Cardiac muscle cell (in vitro differentiated cells and primary cell): Measurements from ENCODE around the gene ABCA4. TPM values are rescaled to one million over a fixed set of nuclear protein-coding genes. Genes with fewer than 3 reads are reported as not detected.
A peak's percentile ranks its signal among the peaks of the same experiment; 100 is the strongest.

Experiments used
- DNase-seq, 2 donors: peaks; one replicate each; pipeline versions ENCODE4 v3.0.0 to v3.0.0-alpha.2; 2010 to 2017; ENCODE audit warnings: low read depth in 1 of 2, low spot score in 1 of 2
- H3K27ac ChIP-seq: fragments of 200-600 bp; sonication (generic); 2 replicates; pipeline ENCODE4 v1.5.1; 2016
- H3K27me3 ChIP-seq: fragments of 200-600 bp; sonication (generic); 2 replicates; pipeline ENCODE4 v1.6.0; 2016; ENCODE audit warnings: control low read depth
- H3K36me3 ChIP-seq: fragments of 200-600 bp; sonication (generic); 2 replicates; pipeline ENCODE4 v1.5.1; 2016; ENCODE audit warnings: control low read depth
- H3K4me1 ChIP-seq: fragments of 200-600 bp; sonication (generic); 2 replicates; pipeline ENCODE4 v1.8.1; 2017; ENCODE audit warnings: low read depth, mild to moderate bottlenecking, mixed run types
- H3K4me3 ChIP-seq: fragments of 200-600 bp; sonication (generic); 2 replicates; pipeline ENCODE4 v1.5.1; 2016; ENCODE audit warnings: mild to moderate bottlenecking
- H3K9me3 ChIP-seq: fragments of 200-600 bp; sonication (generic); 2 replicates; pipeline ENCODE4 v1.5.1; 2017; ENCODE audit warnings: low read depth, mild to moderate bottlenecking, control low read depth
- CTCF ChIP-seq: IDR thresholded peaks from 2 replicates; pipeline ENCODE4 v1.5.1; 2012; ENCODE audit warnings: low read depth, mild to moderate bottlenecking, low read length
- polyA plus RNA-seq: library from polyadenylated mRNA; unstranded; fragments of >200 nt; fragmentation: Nextera tagmentation; extraction: Ambion mirVana; gene quantifications from 2 replicates; pipeline ENCODE4 v1.2.1, GENCODE V29; 2016
- total RNA-seq: library from RNA; depleted of rRNA; stranded (reverse); fragments of >200 nt; gene quantifications from 2 replicates; pipeline ENCODE4 v1.2.3, GENCODE V29; 2016

The ABCA4 gene
- total and polyA plus RNA-seq, 2 experiments from 2014 or later, result 0.15 TPM; not detected in 1

GRCh38 chr1:94043738-94044289 lies 77.1 kb downstream of the ABCA4 start:
- H3K36me3 ChIP-seq, result no peaks in the 10 kb centered on the region
- no peak for DNase-seq
- no peak overlapping the region for H3K4me3 ChIP-seq
- no peak overlapping the region for H3K27ac ChIP-seq
- H3K27me3 ChIP-seq, result no peaks in the 10 kb centered on the region
- no peaks in the 10 kb centered on the region for H3K4me1 ChIP-seq
- H3K9me3 ChIP-seq, result no peaks in the 10 kb centered on the region
- TF ChIP-seq CTCF, result no peak

- DNase-seq, result no peak
- Histone ChIP-seq H3K9me3 (no peaks in the 10 kb centered on the region), H3K27ac (no peak overlapping the region), H3K27me3 (no peaks in the 10 kb centered on the region), H3K36me3 (no peaks in the 10 kb centered on the region), H3K4me3 (no peak overlapping the region), H3K4me1 (no peaks in the 10 kb centered on the region)
- TF ChIP-seq CTCF, result no peak
These were observed 78.6 kb downstream of the ABCA4 start for GRCh38 chr1:94042388-94042787.

GRCh38 chr1:94039871-94040569 lies 80.9 kb downstream of the ABCA4 start:
- Histone ChIP-seq H3K4me3 (no peak overlapping the region), H3K27ac (no peak overlapping the region), H3K36me3 (no peaks in the 10 kb centered on the region), H3K9me3 (no peaks in the 10 kb centered on the region), H3K27me3 (no peaks in the 10 kb centered on the region), H3K4me1 (no peaks in the 10 kb centered on the region)
- TF ChIP-seq CTCF, result no peak
- DNase-seq, result no peak

GRCh38 chr1:94039514-94039870 lies 81.5 kb downstream of the ABCA4 start:
- no peaks in the 10 kb centered on the region for H3K27me3 ChIP-seq
- peak; percentile 84 to 91 for DNase-seq
- no peaks in the 10 kb centered on the region for H3K4me1 ChIP-seq
- no peaks in the 10 kb centered on the region for H3K36me3 ChIP-seq
- no peak overlapping the region for H3K4me3 ChIP-seq
- H3K27ac ChIP-seq, result no peak overlapping the region
- no peaks in the 10 kb centered on the region for H3K9me3 ChIP-seq
- TF ChIP-seq CTCF, result peak; percentile 93

- Histone ChIP-seq H3K4me3 (no peak overlapping the region), H3K9me3 (no peaks in the 10 kb centered on the region), H3K4me1 (no peaks in the 10 kb centered on the region), H3K27me3 (no peaks in the 10 kb centered on the region), H3K27ac (no peak overlapping the region), H3K36me3 (no peaks in the 10 kb centered on the region)
- peak in 1 of 2 donors; percentile 75 for DNase-seq
- TF ChIP-seq CTCF, result no peak
These were observed 82.4 kb downstream of the ABCA4 start for GRCh38 chr1:94038511-94038910.
